BLaER1 (cell line): ENCODE results near the gene BICD1.

Experiments
- H3K27ac ChIP-seq: shearing (Covaris generic); formaldehyde crosslinking; 2 replicates; pipeline ENCODE4 v1.8.1; 2022
- H3K27me3 ChIP-seq: shearing (Covaris generic); formaldehyde crosslinking; 2 replicates; pipeline ENCODE4 v1.8.1; 2022
- H3K36me3 ChIP-seq: shearing (Covaris generic); formaldehyde crosslinking; 2 replicates; pipeline ENCODE4 v1.8.1; 2022
- H3K4me1 ChIP-seq: shearing (Covaris generic); formaldehyde crosslinking; 2 replicates; pipeline ENCODE4 v1.8.1; 2022
- H3K4me2 ChIP-seq: shearing (Covaris generic); formaldehyde crosslinking; 2 replicates; pipeline ENCODE4 v1.8.1; 2022
- H3K4me3 ChIP-seq: shearing (Covaris generic); formaldehyde crosslinking; 2 replicates; pipeline ENCODE4 v1.8.1; 2022
- H3K9ac ChIP-seq: shearing (Covaris generic); formaldehyde crosslinking; 2 replicates; pipeline ENCODE4 v1.8.1; 2022
- H3K9me3 ChIP-seq: shearing (Covaris generic); formaldehyde crosslinking; 2 replicates; pipeline ENCODE4 v1.8.1; 2022
- H4K20me1 ChIP-seq: shearing (Covaris generic); formaldehyde crosslinking; 2 replicates; pipeline ENCODE4 v1.8.1; 2022
- Cebpa-rat ChIP-seq: shearing (Covaris generic); IDR thresholded peaks from 2 replicates; pipeline ENCODE4 v1.8.1; 2022

BICD1 gene

DNA sequence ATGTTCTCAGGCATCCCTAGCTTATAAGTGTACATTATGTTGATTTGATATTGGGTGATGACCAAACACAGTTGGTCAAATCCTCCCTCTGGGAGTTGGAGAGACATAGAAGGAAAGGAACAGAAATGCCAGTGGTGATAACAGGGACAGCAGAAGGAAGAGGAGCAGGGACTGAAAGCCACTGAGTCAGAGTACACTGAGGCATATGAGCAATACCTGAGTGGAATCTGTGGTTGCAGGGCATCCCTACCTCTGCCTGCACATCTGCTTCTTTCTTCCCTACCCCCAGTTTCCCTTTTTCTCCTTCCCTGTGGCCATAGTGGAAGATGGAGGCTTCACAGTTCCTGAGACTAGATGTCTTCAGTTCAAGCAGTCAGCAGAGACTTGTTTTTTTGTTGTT is 44.9 kb downstream of the BICD1 start:
- H3K27me3 ChIP-seq = no peaks in the 10 kb centered on the region
- no peak for TF ChIP-seq Cebpa-rat
- no peak overlapping the region for H3K4me2 ChIP-seq
- 0 out of 2 replicates have a peak, but pooled peaks cover 5% of the 10 kb centered on the region for H4K20me1 ChIP-seq
- no peaks in the 10 kb centered on the region; the same call in 1 of the 2 replicates for H3K9me3 ChIP-seq
- H3K4me1 ChIP-seq = no peaks in the 10 kb centered on the region
- no peak overlapping the region for H3K4me3 ChIP-seq
- 0 out of 2 replicates have a peak, but pooled peaks cover 11% of the 10 kb centered on the region for H3K36me3 ChIP-seq
- no peak overlapping the region for H3K27ac ChIP-seq
- no peak overlapping the region for H3K9ac ChIP-seq

DNA sequence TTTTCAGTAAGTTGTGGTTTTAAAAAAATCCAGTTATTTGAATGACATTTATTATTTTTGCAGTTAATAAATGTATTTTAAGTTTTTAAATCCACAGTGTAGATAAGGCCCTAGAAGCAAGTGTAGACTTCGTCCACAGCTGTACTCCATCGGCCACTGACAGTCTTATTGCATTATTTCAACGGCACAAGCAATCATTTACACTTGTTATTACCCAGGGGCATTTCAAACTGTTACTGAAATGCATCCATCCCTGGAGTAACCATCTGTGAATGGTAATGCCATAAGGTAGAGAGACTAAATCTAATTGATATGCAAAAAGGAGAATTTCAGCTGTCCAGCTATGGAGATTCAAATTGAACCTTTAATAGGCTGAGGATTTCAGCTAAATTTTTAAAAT is 48.4 kb downstream of the BICD1 start:
- H3K27ac ChIP-seq = no peak overlapping the region
- TF ChIP-seq Cebpa-rat = no peak
- 0 out of 2 replicates have a peak, but pooled peaks cover 4% of the 10 kb centered on the region for H3K36me3 ChIP-seq
- 0 out of 2 replicates have a peak, but pooled peaks cover 5% of the 10 kb centered on the region for H4K20me1 ChIP-seq
- H3K4me2 ChIP-seq = no peak overlapping the region
- H3K27me3 ChIP-seq = no peaks in the 10 kb centered on the region
- peaks cover 7% of the 10 kb centered on the region for H3K4me1 ChIP-seq
- H3K9me3 ChIP-seq = no peaks in the 10 kb centered on the region
- H3K9ac ChIP-seq = no peak overlapping the region
- H3K4me3 ChIP-seq = no peak overlapping the region

DNA sequence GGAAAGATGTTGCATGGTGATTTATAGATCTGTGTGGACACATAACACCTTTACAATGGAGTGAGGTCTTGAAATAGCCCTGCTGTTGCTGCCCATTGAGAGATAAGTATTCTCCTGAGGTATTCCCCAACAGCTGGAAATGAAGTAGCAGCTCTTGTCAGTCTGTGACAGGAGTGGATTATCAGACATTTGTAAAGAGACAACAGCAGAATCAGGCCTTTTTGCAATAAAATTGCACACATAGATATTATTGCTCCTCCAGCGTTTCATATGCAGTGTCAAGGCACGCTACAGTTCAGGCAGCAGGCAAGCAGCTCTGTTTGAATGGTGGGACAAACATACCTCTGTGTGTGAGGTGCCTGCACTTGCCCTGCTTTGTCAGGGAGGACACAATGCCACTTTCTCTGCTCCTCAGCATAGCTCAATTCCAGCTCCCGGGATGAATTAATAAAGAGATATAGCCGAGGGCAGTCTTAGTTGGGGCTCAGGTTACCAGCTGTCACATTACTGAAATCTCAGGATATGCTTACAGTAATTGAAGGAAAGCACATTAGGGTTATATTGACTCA is 49.4 kb downstream of the BICD1 start:
- 0 out of 2 replicates have a peak, but pooled peaks cover 5% of the 10 kb centered on the region for H4K20me1 ChIP-seq
- no peaks in the 10 kb centered on the region for H3K27me3 ChIP-seq
- no peak overlapping the region for H3K4me2 ChIP-seq
- no peak overlapping the region for H3K9ac ChIP-seq
- H3K9me3 ChIP-seq = no peaks in the 10 kb centered on the region
- no peaks in the 10 kb centered on the region for H3K36me3 ChIP-seq
- H3K4me3 ChIP-seq = no peak overlapping the region
- no peak overlapping the region for H3K27ac ChIP-seq
- peaks cover 7% of the 10 kb centered on the region for H3K4me1 ChIP-seq
- TF ChIP-seq Cebpa-rat = no peak

DNA sequence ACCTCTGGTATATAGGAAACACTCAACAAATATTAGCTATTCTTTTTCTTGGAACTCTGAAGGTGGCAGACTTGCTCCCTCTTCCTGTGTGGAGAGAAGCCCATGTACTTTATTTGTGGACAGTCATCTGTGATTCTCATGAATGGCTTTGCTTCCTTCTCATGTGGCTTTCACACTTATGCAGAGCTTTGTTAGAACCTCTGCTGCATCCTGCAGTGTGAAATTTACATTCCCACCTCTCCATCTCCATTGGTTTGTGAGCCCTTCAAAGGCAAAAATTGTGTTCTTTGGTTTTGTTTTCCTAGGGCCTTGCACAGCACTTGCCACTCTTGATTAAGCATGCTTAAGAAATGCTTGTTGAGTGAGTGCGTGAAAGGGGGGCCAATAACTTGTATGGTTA is 51.9 kb downstream of the BICD1 start:
- H3K9me3 ChIP-seq = 0 out of 2 replicates have a peak, but pooled peaks cover under 1% of the 10 kb centered on the region
- no peak overlapping the region for H3K27ac ChIP-seq
- no peak overlapping the region for H3K9ac ChIP-seq
- TF ChIP-seq Cebpa-rat = no peak
- H3K4me3 ChIP-seq = no peak overlapping the region
- no peak overlapping the region for H3K4me2 ChIP-seq
- no peaks in the 10 kb centered on the region for H3K27me3 ChIP-seq
- H3K36me3 ChIP-seq = no peaks in the 10 kb centered on the region; the same call in 1 of the 2 replicates
- H4K20me1 ChIP-seq = 0 out of 2 replicates have a peak, but pooled peaks cover 5% of the 10 kb centered on the region
- H3K4me1 ChIP-seq = peaks cover 7% of the 10 kb centered on the region

DNA sequence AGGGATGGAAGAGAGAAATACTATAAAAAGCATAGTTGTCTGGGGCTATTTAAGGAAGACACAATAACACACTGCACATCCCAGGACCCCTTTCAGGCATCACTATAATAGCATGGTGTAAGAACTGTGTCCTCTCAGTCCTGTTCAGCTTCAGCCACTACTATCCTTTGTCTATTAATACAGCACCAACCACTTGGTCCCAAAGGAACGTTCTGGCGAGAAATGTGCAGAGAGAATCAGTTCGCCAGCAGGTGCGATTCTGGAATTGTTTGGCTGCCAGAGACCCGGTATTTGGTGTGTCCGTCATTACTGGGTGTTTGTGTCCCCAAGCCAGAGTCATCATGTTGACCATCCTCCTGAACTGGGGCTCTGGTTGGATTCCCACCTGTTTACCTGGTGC is 52.7 kb downstream of the BICD1 start:
- H3K27me3 ChIP-seq = no peaks in the 10 kb centered on the region
- no peaks in the 10 kb centered on the region; the same call in 1 of the 2 replicates for H3K36me3 ChIP-seq
- no peak overlapping the region for H3K27ac ChIP-seq
- 0 out of 2 replicates have a peak, but pooled peaks cover 5% of the 10 kb centered on the region for H4K20me1 ChIP-seq
- H3K4me1 ChIP-seq = peaks cover 7% of the 10 kb centered on the region
- no peak overlapping the region for H3K9ac ChIP-seq
- no peak overlapping the region for H3K4me2 ChIP-seq
- TF ChIP-seq Cebpa-rat = no peak
- peaks cover 5% of the 10 kb centered on the region for H3K9me3 ChIP-seq
- no peak overlapping the region for H3K4me3 ChIP-seq

DNA sequence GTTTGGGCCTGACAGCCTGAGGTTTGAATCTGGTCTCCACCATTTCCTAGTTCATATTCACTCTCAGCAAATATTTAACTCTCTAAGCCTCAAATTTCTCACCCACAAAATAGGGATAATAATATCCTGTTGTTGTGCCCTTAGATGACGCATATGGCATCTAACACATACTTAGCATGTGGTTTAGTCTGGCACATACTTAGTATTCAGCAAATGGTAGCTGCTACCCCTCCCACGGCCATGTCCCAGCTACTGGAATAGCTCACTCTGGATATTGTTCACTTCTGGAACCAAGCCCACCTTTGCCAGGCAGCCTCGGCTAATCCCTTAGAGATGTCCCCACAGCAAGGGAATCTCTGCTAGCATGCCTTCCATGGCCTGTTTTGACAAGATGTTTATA is 53.3 kb downstream of the BICD1 start:
- H4K20me1 ChIP-seq = 0 out of 2 replicates have a peak, but pooled peaks cover 5% of the 10 kb centered on the region
- H3K4me1 ChIP-seq = peaks cover 7% of the 10 kb centered on the region
- no peak for TF ChIP-seq Cebpa-rat
- H3K4me3 ChIP-seq = no peak overlapping the region
- H3K36me3 ChIP-seq = no peaks in the 10 kb centered on the region; the same call in 1 of the 2 replicates
- peaks cover 11% of the 10 kb centered on the region for H3K9me3 ChIP-seq
- no peak overlapping the region for H3K4me2 ChIP-seq
- H3K9ac ChIP-seq = no peak overlapping the region
- H3K27me3 ChIP-seq = no peaks in the 10 kb centered on the region
- no peak overlapping the region for H3K27ac ChIP-seq

DNA sequence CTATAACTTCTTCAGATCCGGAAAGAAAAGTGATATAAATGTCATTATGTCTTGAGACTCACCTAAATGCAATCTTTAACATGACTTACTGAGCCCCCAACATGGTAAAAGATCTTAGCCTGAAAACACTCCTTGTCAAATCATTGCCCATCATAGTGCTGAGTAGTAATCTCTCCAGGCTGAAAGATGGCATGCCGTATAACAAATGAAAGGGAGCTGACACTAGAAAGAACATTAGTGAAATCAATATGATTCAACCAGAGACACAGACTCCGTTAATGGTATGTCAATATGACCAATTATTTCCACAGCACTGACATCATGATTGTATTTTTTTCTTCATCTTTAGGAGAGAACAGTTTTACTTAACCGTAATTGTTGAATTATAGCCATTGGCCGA is 54.4 kb downstream of the BICD1 start:
- H3K27ac ChIP-seq = no peak overlapping the region

DNA sequence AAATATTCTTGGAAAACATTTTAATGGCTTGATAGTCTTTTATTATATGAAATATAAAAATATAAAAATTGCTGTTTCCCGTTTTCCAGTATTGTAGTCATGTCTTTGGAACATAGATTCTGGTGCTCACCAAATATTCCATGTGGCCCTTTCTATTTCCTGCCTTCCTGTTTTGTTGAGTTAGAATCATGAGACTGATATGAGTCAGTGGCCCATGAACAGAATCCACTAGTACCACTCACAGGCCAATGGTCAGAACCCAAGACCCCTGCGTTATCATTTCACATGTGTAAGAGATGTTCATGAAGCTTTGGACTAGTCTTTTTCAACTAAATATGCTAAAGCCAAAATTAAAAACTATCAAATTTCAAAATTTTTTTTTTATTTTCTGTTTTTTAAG is 56.9 kb downstream of the BICD1 start:
- H3K4me3 ChIP-seq = no peak overlapping the region
- no peak overlapping the region for H3K4me2 ChIP-seq
- H3K9ac ChIP-seq = no peak overlapping the region
- no peak overlapping the region for H3K27ac ChIP-seq
- H4K20me1 ChIP-seq = no peaks in the 10 kb centered on the region
- TF ChIP-seq Cebpa-rat = no peak
- no peaks in the 10 kb centered on the region for H3K27me3 ChIP-seq
- H3K9me3 ChIP-seq = peaks cover 39% of the 10 kb centered on the region
- H3K36me3 ChIP-seq = peaks cover 18% of the 10 kb centered on the region
- H3K4me1 ChIP-seq = peaks cover 2% of the 10 kb centered on the region

More for the DNA sequence above, 54.4 kb downstream of the BICD1 start:
- Histone ChIP-seq H3K36me3 (peaks cover 7% of the 10 kb centered on the region; the same call in 1 of the 2 replicates), H3K4me3 (no peak overlapping the region), H3K27me3 (no peaks in the 10 kb centered on the region), H3K9me3 (peaks cover 22% of the 10 kb centered on the region), H3K4me1 (peaks cover 7% of the 10 kb centered on the region), H3K9ac (no peak overlapping the region), H4K20me1 (no peaks in the 10 kb centered on the region), H3K4me2 (no peak overlapping the region)
- no peak for TF ChIP-seq Cebpa-rat

DNA sequence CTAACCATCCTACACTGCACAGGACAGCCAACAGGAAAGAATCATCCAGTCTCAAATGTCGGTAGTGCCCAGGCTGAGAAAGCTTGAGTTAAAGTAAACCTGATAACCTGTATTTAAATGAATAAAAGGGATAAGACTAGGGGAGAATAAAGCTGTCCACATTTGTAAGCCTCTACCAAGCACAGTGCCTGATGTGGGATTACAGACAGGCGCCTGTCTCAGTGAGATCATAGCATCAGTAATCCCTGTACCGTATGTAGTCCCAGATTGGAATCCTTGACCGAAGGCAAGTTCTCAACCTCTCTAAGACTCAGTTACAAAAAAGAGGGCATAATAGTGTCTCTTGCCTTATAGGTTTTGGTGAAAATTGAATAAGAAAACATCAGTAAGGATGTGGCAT is 59.9 kb downstream of the BICD1 start:
- H3K4me2 ChIP-seq = no peak overlapping the region

DNA sequence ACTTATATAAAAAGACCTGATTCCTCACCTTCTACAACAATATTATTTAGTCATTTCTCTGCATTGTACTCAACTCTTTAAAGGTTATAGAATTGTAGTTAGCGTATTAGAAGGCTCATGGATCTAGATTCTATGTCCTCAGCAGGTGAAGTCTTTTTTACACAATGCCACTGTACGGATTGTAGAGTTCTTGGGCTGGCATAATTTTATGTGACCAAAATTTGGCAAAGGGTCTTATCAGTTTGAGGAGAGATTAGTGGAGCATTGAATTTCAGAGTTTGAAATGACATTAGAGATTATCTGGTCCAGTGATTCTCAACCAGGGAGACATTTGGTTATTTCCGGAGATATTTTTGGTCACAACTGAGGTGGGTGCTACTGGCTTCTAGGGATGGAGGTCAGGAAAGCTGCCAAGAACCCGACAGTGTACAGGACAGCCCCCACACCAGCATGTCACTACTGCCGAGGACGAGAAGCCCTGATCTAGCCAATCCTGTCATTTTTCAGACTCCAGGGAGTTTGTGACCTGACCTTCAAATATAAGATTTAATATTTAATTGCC is 63.9 kb downstream of the BICD1 start:
- 0 out of 2 replicates have a peak overlapping the region, but pooled peaks have one; percentile 19 for H3K27ac ChIP-seq
- H4K20me1 ChIP-seq = no peaks in the 10 kb centered on the region
- no peak for TF ChIP-seq Cebpa-rat
- peaks cover 16% of the 10 kb centered on the region for H3K36me3 ChIP-seq
- H3K4me1 ChIP-seq = peaks cover 29% of the 10 kb centered on the region
- H3K4me2 ChIP-seq = peak overlapping the region; percentile 60
- H3K27me3 ChIP-seq = no peaks in the 10 kb centered on the region
- H3K4me3 ChIP-seq = no peak overlapping the region
- peaks cover 23% of the 10 kb centered on the region for H3K9me3 ChIP-seq
- H3K9ac ChIP-seq = no peak overlapping the region

More for the DNA sequence above, 59.9 kb downstream of the BICD1 start:
- no peak for TF ChIP-seq Cebpa-rat
- Histone ChIP-seq H3K27me3 (no peaks in the 10 kb centered on the region), H3K36me3 (peaks cover 18% of the 10 kb centered on the region), H3K27ac (no peak overlapping the region), H3K4me3 (no peak overlapping the region), H3K4me1 (peaks cover 27% of the 10 kb centered on the region), H4K20me1 (no peaks in the 10 kb centered on the region), H3K9me3 (peaks cover 39% of the 10 kb centered on the region), H3K9ac (no peak overlapping the region)
